AG04449 (cell line): Measurements from ENCODE around the gene TJP3.

Experiments
- CTCF ChIA-PET: fragments of 350-600 bp; formaldehyde crosslinking; extraction: SDS; loops from one replicate; lab custom pipeline; 2021; ENCODE audit warnings: antibody characterized with exemption; lab: Yijun Ruan, JAX
- POLR2A ChIA-PET: fragments of 400-600, 350-600 bp; formaldehyde crosslinking; extraction: SDS; loops from one replicate; lab custom pipeline; 2020; ENCODE audit warnings: antibody characterized with exemption, inconsistent platforms; lab: Yijun Ruan, JAX
- DNase-seq: peaks from one replicate; pipeline ENCODE4 v3.0.0-alpha.2; 2010; ENCODE audit warnings: low read depth, low spot score
- H3K4me3 ChIP-seq: 2 replicates; pipeline ENCODE4 v1.5.1; 2011; ENCODE audit warnings: low read depth, mild to moderate bottlenecking, control low read depth, low read length
- CTCF ChIP-seq: IDR thresholded peaks from one replicate; pipeline ENCODE4 v1.5.1; 2011; ENCODE audit warnings: mild to moderate bottlenecking, moderate library complexity, low read length, control low read depth, inconsistent platforms; ENCODE audit not compliant: insufficient read depth; ENCODE audit errors: missing control alignments

TJP3 gene

GRCh38 chr19:3776479-3777040, 68.4 kb downstream of the TJP3 start:
- H3K4me3 ChIP-seq: no peak overlapping the region
- DNase-seq: no peak
- TF ChIP-seq CTCF: no peak
- POLR2A ChIA-PET: no interaction called here
- CTCF ChIA-PET: no interaction called here

- CTCF ChIA-PET: no interaction called here
- no peak overlapping the region for H3K4me3 ChIP-seq
- POLR2A ChIA-PET: no interaction called here
- no peak for TF ChIP-seq CTCF
- DNase-seq: no peak
Observed at GRCh38 chr19:3778104-3778867, 70.1 kb downstream of the TJP3 start.

- no peak overlapping the region for H3K4me3 ChIP-seq
- no peak for TF ChIP-seq CTCF
- no peak for DNase-seq
- ChIA-PET CTCF (no interaction called here), POLR2A (no interaction called here)
Observed at GRCh38 chr19:3778899-3779723, 70.9 kb downstream of the TJP3 start.

- no peak for DNase-seq
- TF ChIP-seq CTCF: no peak
- CTCF ChIA-PET: interaction anchor here (1.1 to 1.6 kb wide), 2 partner anchors 19 to 115 kb away, joined by 3 to 4 read pairs; partner anchors contain the start of gene MRPL54
- POLR2A ChIA-PET: no interaction called here
- H3K4me3 ChIP-seq: no peak overlapping the region
Observed at GRCh38 chr19:3780786-3781304, 72.7 kb downstream of the TJP3 start.

GRCh38 chr19:3781603-3782002, 73.4 kb downstream of the TJP3 start:
- no peak overlapping the region for H3K4me3 ChIP-seq
- CTCF ChIA-PET: interaction anchor here (1.9 kb wide), 1 partner anchor 40 kb away, joined by 4 read pairs; no protein-coding TSS in a partner anchor
- POLR2A ChIA-PET: no interaction called here
- TF ChIP-seq CTCF: no peak
- no peak for DNase-seq
